Prostate gland (tissue), 2 donors: ENCODE data around the gene LPP.

ENCODE experiments used
- CTCF ChIP-seq, 4 experiments: fragments of 200-600 bp in 2 of 4; fragments of 450-650 bp in 2 of 4; sonication (generic) in 2 of 4; IDR thresholded peaks; 1 replicate in 3 of 4; 2 replicates in 1 of 4; pipeline ENCODE4 v1.5.1; 2016 to 2019; ENCODE audit warnings: antibody characterized with exemption in 4 of 4, mild to moderate bottlenecking in 2 of 4, moderate library complexity in 2 of 4
- POLR2A ChIP-seq: fragments of 450-650 bp; IDR thresholded peaks from one replicate; pipeline ENCODE4 v1.6.1; 2016; ENCODE audit warnings: antibody characterized with exemption, mild to moderate bottlenecking

GRCh38 chr3:188296761-188297612 lies 143.0 kb downstream of the LPP start:
- TF ChIP-seq CTCF (IDR thresholded peaks at IDR 0.05) (no peak), POLR2A (no peak)
